Mesenchymal stem cell (in vitro differentiated cells and primary cell): ENCODE data around the gene VPREB1.
A peak's percentile ranks its signal among the peaks of the same experiment; 100 is the strongest.
"Not testable (repeated sequence)": the region's sequence is repeated elsewhere in the genome, so short reads cannot be mapped to it uniquely, and the experiment has no call there.

Source experiments
- DNase-seq: peaks from one replicate; pipeline ENCODE4 v3.0.0-alpha.2; 2013
- H2AFZ ChIP-seq: one replicate; pipeline ENCODE4 v1.6.1; 2013; ENCODE audit warnings: low read depth, mild to moderate bottlenecking, control low read depth, inconsistent platforms, low read length, moderate library complexity
- H2AK5ac ChIP-seq: 2 replicates; pipeline ENCODE4 v1.6.1; 2013; ENCODE audit warnings: low read length, moderate library complexity, mild to moderate bottlenecking, inconsistent platforms; ENCODE audit not compliant: severe bottlenecking
- H2BK120ac ChIP-seq: one replicate; pipeline ENCODE4 v1.6.1; 2013; ENCODE audit warnings: low read depth, mild to moderate bottlenecking, inconsistent platforms, low read length, moderate library complexity
- H2BK12ac ChIP-seq, 2 experiments: one replicate each; pipeline ENCODE4 v1.6.1; 2013; ENCODE audit warnings: inconsistent platforms in 2 of 2, low read length in 2 of 2, mild to moderate bottlenecking in 2 of 2, moderate library complexity in 2 of 2, control low read depth in 1 of 2
- H2BK15ac ChIP-seq: one replicate; pipeline ENCODE4 v1.6.1; 2013; ENCODE audit warnings: mild to moderate bottlenecking, low read depth, inconsistent platforms; ENCODE audit not compliant: poor library complexity, severe bottlenecking
- H2BK5ac ChIP-seq: 2 replicates; pipeline ENCODE4 v1.6.1; 2013; ENCODE audit warnings: low read depth, mild to moderate bottlenecking, low read length, control low read depth, inconsistent platforms; ENCODE audit not compliant: poor library complexity, severe bottlenecking
- H3K14ac ChIP-seq, 2 experiments: one replicate each; pipeline ENCODE4 v1.6.1; 2013; ENCODE audit warnings: inconsistent platforms in 2 of 2, low read length in 2 of 2, control low read depth in 1 of 2, mild to moderate bottlenecking in 1 of 2, moderate library complexity in 1 of 2
- H3K18ac ChIP-seq, 2 experiments: one replicate each; pipeline ENCODE4 v1.6.1; 2013; ENCODE audit warnings: inconsistent platforms in 2 of 2, low read length in 2 of 2, control low read depth in 1 of 2, low read depth in 1 of 2, mild to moderate bottlenecking in 1 of 2
- H3K23ac ChIP-seq, 2 experiments: one replicate each; pipeline ENCODE4 v1.6.1; 2013; ENCODE audit warnings: inconsistent platforms in 2 of 2, low read length in 2 of 2, mild to moderate bottlenecking in 2 of 2, moderate library complexity in 2 of 2, control low read depth in 1 of 2
- H3K27ac ChIP-seq: 2 replicates; pipeline ENCODE4 v1.5.1; 2013; ENCODE audit warnings: mild to moderate bottlenecking, moderate library complexity, low read length, control low read depth, inconsistent platforms; ENCODE audit not compliant: poor library complexity, severe bottlenecking
- H3K27me3 ChIP-seq, 2 experiments: 2 replicates each; pipeline versions ENCODE4 v1.6.1 to v1.7.0; 2013; ENCODE audit warnings: low read length in 2 of 2, mild to moderate bottlenecking in 2 of 2, moderate library complexity in 2 of 2, control low read depth in 1 of 2, inconsistent platforms in 1 of 2; ENCODE audit not compliant: control insufficient read depth in 1 of 2, insufficient read depth in 1 of 2
- H3K36me3 ChIP-seq, 2 experiments: 2 replicates each; pipeline versions ENCODE4 v1.6.1 to v1.7.0; 2013; ENCODE audit warnings: low read length in 2 of 2, control low read depth in 1 of 2, inconsistent platforms in 1 of 2, low read depth in 1 of 2, mild to moderate bottlenecking in 1 of 2; ENCODE audit not compliant: insufficient read depth in 2 of 2, control insufficient read depth in 1 of 2
- H3K4ac ChIP-seq, 2 experiments: one replicate each; pipeline ENCODE4 v1.6.1; 2013; ENCODE audit warnings: inconsistent platforms in 2 of 2, low read length in 2 of 2, mild to moderate bottlenecking in 2 of 2, moderate library complexity in 2 of 2, control low read depth in 1 of 2, low read depth in 1 of 2
- H3K4me1 ChIP-seq: 2 replicates; pipeline ENCODE4 v1.6.1; 2013; ENCODE audit warnings: low read depth, low read length, control low read depth; ENCODE audit not compliant: control insufficient read depth, insufficient read depth
- H3K4me2 ChIP-seq: 2 replicates; pipeline ENCODE4 v1.6.1; 2013; ENCODE audit warnings: low read length, mild to moderate bottlenecking, inconsistent platforms; ENCODE audit not compliant: poor library complexity, severe bottlenecking
- H3K4me3 ChIP-seq, 2 experiments: 2 replicates each; pipeline versions ENCODE4 v1.5.1 to v1.7.0; 2013; ENCODE audit warnings: low read length in 2 of 2, mild to moderate bottlenecking in 2 of 2, control low read depth in 1 of 2, low read depth in 1 of 2; ENCODE audit not compliant: insufficient read depth in 1 of 2
- H3K79me1 ChIP-seq: replicated peaks from 2 replicates; pipeline ENCODE4 v1.6.1; 2013; ENCODE audit warnings: mild to moderate bottlenecking, control low read depth, low read length, inconsistent platforms; ENCODE audit not compliant: poor library complexity, severe bottlenecking
- H3K9ac ChIP-seq: 2 replicates; pipeline ENCODE4 v1.7.0; 2013; ENCODE audit warnings: mild to moderate bottlenecking, low read length, moderate library complexity
- H3K9me3 ChIP-seq: 2 replicates; pipeline ENCODE4 v1.7.0; 2013; ENCODE audit warnings: mild to moderate bottlenecking, low read length; ENCODE audit not compliant: control insufficient read depth
- H4K8ac ChIP-seq: one replicate; pipeline ENCODE4 v1.6.1; 2013; ENCODE audit warnings: inconsistent platforms, mild to moderate bottlenecking, low read length, moderate library complexity
- H4K91ac ChIP-seq: one replicate; pipeline ENCODE4 v1.6.1; 2013; ENCODE audit warnings: mild to moderate bottlenecking, low read length, inconsistent platforms
- WGBS: methylation state at CpG from one replicate; pipeline ENCODE4 v1.1.7; 2013; ENCODE audit warnings: mixed read lengths; 5-methylcytosine and 5-hydroxymethylcytosine counted together

VPREB1 gene

GRCh38 chr22:22250651-22251050, 6.1 kb downstream of the VPREB1 start:
- not testable (repeated sequence) for H3K18ac ChIP-seq, H4K91ac ChIP-seq, H4K8ac ChIP-seq, H3K4me3 ChIP-seq, H3K9ac ChIP-seq, H3K36me3 ChIP-seq, H3K79me1 ChIP-seq, H3K4ac ChIP-seq, H3K9me3 ChIP-seq, H3K27ac ChIP-seq, H2BK120ac ChIP-seq, DNase-seq, H3K14ac ChIP-seq, H2AFZ ChIP-seq, H2AK5ac ChIP-seq, H3K4me2 ChIP-seq, H3K4me1 ChIP-seq, H3K23ac ChIP-seq, H2BK12ac ChIP-seq, H2BK5ac ChIP-seq, H2BK15ac ChIP-seq
- peaks cover 25 to 28% of the 10 kb centered on the region in 2 experiments for H3K27me3 ChIP-seq
- WGBS: 80% methylated on average over 4 of the region's 8 CpGs

DNA sequence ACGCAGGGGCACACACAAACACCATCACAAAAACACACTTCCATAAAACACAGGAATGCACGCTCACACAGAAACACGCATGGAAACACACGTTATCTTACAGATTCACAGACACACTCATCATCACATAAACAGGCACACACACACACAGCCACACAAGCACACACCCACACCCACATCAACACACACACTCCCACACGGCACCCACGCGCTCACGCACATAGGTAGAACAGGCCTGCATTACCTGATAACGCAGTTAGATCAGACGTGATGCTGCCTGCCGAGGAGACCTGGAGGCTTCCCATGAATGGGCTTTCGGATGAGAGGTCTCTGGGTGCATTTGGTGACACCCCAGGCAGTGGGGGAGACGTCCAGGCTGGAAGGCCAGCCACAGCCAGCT, 11.5 kb downstream of the VPREB1 start:
- H3K27me3 ChIP-seq, H3K14ac ChIP-seq, H3K4me1 ChIP-seq, H3K4me3 ChIP-seq, H3K23ac ChIP-seq, H2BK5ac ChIP-seq, H2BK12ac ChIP-seq, H2BK15ac ChIP-seq, H2AFZ ChIP-seq, H2BK120ac ChIP-seq, H4K8ac ChIP-seq, H3K79me1 ChIP-seq, DNase-seq, H3K9ac ChIP-seq, H3K36me3 ChIP-seq, H2AK5ac ChIP-seq, H3K4ac ChIP-seq, H3K27ac ChIP-seq, H3K4me2 ChIP-seq, H3K9me3 ChIP-seq, H3K18ac ChIP-seq: not testable (repeated sequence)
- 81% methylated on average over 13 of the region's 13 CpGs for WGBS
- H4K91ac ChIP-seq: peak overlapping the region; percentile 27

GRCh38 chr22:22258597-22259415, 14.2 kb downstream of the VPREB1 start:
- 62% methylated on average over 4 of the region's 7 CpGs for WGBS

DNA sequence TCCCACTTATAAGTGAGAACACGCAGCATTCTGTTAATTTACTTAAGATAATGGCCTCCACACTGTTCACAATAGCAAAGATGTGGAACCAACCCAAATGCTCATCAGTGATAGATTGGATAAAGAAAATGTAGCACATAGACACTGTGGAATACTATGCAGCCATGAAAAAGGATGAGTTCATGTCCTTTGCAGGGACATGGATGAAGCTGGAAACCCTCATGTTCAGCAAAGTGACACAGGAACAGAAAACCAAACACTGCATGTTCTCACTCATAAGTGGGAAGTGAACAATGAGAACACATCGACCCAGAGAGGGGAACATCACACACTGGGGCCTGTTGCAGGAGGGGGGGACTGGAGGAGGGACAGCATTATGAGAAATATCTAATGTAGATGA, 15.6 kb downstream of the VPREB1 start:
- H3K9me3 ChIP-seq, H3K27me3 ChIP-seq, H3K79me1 ChIP-seq, H3K4ac ChIP-seq, H2BK5ac ChIP-seq, H3K18ac ChIP-seq, H2AK5ac ChIP-seq, H2AFZ ChIP-seq, H3K4me3 ChIP-seq, H3K14ac ChIP-seq, H2BK15ac ChIP-seq, H3K4me2 ChIP-seq, H4K91ac ChIP-seq, H3K27ac ChIP-seq, H3K36me3 ChIP-seq, H2BK120ac ChIP-seq, H3K4me1 ChIP-seq, H2BK12ac ChIP-seq, H4K8ac ChIP-seq, H3K9ac ChIP-seq, DNase-seq, H3K23ac ChIP-seq: not testable (repeated sequence)
- 100% methylated on average over 1 of the region's 2 CpGs for WGBS

More at GRCh38 chr22:22258597-22259415, 14.2 kb downstream of the VPREB1 start:
- not testable (repeated sequence) for H2BK120ac ChIP-seq, H3K9ac ChIP-seq, H3K23ac ChIP-seq, H4K8ac ChIP-seq, H2BK12ac ChIP-seq, H3K4ac ChIP-seq, H2BK15ac ChIP-seq, H2AK5ac ChIP-seq, H3K4me3 ChIP-seq, H2AFZ ChIP-seq, H3K36me3 ChIP-seq, DNase-seq, H3K18ac ChIP-seq, H4K91ac ChIP-seq, H3K4me2 ChIP-seq, H3K27ac ChIP-seq, H3K9me3 ChIP-seq, H3K14ac ChIP-seq, H3K4me1 ChIP-seq, H2BK5ac ChIP-seq, H3K27me3 ChIP-seq, H3K79me1 ChIP-seq
